Omental fat pad (tissue), 4 donors: ENCODE data around the gene CUX1. TPM values are rescaled to one million over a fixed set of nuclear protein-coding genes. Genes with fewer than 3 reads are reported as not detected.

ENCODE experiments used
- ATAC-seq: fragments of 150-250 bp; one replicate; pipeline ENCODE4 v1.9.1; 2016; ENCODE audit warnings: mild to moderate bottlenecking, moderate library complexity; ENCODE audit not compliant: low FRiP score
- DNase-seq: peaks from one replicate; pipeline ENCODE4 v3.0.0-alpha.2; 2019; ENCODE audit warnings: low spot score
- total RNA-seq, 4 donors: library from RNA; depleted of rRNA; stranded (reverse); fragments of >200 nt; gene quantifications; one replicate each; pipeline ENCODE4 v1.1.0, GENCODE V29; 2016
- TF ChIP-seq, protein P1 (sequence below), 3 donors: fragments of 450-650 bp; IDR thresholded peaks; one replicate each; pipeline ENCODE4 v1.5.1; 2016 to 2017; ENCODE audit warnings: antibody characterized with exemption in 3 of 3, mild to moderate bottlenecking in 3 of 3, moderate library complexity in 2 of 3

The CUX1 gene
- total RNA-seq, 4 donors from 2014 or later, result 67.6 to 141 (median 75.7) TPM

DNA sequence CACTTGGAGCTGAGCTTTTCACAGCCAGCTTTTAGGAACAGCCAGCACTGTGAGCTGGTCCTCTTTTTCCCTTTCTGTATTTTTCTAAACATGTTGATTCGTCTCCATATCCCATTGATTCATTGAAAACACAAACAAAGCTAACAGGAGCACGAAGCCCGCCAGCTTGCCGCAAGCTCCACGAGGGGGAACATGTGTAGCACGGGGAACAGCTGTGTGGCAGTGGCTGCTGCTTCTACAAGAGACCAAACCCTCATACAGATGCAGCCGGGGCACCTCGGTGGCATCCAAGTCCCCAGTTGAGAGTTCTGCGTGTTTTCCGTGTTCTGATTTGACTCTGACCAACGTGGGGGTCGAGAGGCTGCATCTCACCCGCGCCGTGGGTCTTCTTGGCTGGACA lies 388.5 kb downstream of the CUX1 start:
- no peak for DNase-seq
- TF ChIP-seq, protein P1, sequence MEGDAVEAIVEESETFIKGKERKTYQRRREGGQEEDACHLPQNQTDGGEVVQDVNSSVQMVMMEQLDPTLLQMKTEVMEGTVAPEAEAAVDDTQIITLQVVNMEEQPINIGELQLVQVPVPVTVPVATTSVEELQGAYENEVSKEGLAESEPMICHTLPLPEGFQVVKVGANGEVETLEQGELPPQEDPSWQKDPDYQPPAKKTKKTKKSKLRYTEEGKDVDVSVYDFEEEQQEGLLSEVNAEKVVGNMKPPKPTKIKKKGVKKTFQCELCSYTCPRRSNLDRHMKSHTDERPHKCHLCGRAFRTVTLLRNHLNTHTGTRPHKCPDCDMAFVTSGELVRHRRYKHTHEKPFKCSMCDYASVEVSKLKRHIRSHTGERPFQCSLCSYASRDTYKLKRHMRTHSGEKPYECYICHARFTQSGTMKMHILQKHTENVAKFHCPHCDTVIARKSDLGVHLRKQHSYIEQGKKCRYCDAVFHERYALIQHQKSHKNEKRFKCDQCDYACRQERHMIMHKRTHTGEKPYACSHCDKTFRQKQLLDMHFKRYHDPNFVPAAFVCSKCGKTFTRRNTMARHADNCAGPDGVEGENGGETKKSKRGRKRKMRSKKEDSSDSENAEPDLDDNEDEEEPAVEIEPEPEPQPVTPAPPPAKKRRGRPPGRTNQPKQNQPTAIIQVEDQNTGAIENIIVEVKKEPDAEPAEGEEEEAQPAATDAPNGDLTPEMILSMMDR (IDR thresholded peaks at IDR 0.05), result no peak
- no peak for ATAC-seq

DNA sequence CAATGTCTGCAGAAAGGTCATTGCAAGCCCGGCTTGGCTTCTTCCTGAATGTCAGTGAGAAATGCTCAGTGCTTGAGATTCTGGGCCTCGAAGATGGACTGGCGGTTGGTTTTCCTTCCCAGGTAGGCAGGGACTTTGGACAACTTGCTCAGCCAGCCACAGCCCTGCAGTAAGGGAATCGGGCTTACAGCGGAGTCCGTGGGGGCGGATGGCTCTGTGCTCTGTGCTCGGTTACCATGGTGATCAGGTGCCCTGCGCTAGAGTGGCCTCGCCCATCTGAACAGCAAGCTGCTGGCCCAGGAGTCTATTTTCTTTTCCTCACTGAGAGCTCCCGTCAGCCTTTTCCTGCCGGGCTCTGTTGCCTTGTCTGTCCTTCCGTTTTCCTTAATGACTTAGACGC lies 391.4 kb downstream of the CUX1 start:
- TF ChIP-seq, protein P1 (IDR thresholded peaks at IDR 0.05), result no peak
- DNase-seq (no peak), ATAC-seq (no peak)

DNA sequence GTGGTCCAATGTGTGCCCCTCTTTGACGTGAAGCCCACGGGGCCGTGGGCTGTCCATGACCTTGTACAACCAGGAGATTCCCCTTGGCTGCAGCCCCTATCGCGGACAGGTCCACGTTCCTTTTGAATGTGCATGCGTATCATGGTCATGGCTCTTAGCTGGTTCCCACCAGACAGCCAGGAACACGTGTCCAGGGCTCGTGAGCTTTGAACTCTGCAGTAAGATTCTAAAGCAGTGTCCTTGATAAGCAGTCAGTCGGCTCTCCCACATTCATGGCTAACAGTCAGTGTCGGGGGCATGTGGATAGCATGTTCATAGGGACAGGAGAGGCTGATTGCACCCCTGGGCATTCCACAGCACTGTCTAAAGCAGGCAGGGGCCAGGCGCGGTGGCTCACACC lies 393.4 kb downstream of the CUX1 start:
- ATAC-seq, result no peak
- DNase-seq, result no peak
- TF ChIP-seq, protein P1 (IDR thresholded peaks at IDR 0.05), result no peak

DNA sequence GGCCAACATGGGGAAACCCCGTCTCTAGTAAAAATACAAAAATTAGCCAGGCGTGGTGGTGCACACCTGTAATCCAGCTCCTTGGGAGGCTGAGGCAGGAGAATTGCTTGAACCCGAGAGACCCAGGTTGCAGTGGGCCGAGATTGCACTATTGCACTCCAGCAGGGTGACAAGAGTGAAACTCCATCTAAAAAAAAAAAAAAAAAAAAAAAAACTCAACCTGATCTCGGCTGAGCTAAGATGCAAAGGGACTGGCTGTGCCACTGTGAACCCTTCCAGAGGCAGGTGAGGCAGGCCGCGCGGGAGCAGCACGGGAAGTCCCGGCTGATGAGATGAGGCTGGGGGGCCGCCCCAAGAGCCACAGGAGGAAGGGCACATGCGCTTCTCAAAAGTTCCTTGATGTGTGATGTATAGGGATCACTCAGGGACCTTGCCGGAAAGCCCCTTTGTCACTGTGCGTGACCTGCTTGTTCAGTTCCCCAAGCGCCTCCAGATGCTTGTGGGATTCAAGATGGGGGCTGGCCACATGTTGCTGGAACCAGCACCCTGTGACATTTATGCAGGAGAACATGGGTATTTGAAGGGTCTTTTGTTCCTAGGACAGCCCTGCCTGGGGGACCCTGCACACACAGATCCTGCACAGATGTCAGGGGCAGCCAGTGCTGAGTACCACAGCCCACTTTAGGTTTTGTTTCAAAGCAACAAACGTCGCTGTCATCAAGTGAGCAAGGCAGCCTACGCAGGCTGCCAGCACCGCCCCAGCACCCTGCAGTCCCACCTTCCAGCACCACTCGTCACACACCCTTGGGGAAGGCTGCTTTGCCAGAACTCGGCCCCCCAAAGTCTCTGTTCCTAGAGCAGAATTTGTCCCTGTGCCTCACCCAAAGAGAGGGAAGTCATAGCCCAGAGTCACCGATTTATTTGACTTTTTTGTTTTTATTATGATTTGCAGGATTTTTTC lies 394.4 kb downstream of the CUX1 start:
- TF ChIP-seq, protein P1 (IDR thresholded peaks at IDR 0.05), result no peak
- no peak for DNase-seq
- no peak for ATAC-seq

DNA sequence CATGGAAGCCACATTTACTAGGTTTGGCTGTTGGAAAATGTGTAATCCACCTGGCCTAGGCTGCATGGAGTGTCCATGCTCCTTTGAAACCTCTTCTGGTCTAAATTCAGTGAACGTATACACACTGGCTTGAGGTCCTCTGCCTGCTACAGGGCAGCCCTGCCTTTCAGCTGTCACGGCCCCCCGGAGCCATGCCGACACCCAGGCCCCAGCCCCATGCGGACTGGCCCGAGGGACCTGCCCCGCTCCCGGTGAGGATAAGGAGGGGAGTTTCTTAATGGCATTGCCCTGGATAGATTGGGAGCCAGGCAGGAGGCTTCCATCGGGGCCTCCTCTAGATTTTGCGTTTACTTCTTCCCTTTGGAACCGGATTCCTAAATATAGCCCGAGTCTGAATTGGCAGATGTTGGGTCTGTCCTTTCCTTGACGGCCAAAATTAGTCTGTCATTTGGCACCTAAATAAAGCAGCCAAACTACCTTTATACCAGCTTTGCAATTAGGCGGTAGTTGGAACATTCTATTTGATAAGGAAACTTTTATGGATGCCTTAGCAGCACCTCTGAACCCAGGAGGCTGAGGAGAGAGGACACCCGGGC lies 397.1 kb downstream of the CUX1 start:
- no peak for DNase-seq
- no peak for ATAC-seq
- TF ChIP-seq, protein P1 (IDR thresholded peaks at IDR 0.05), result no peak

DNA sequence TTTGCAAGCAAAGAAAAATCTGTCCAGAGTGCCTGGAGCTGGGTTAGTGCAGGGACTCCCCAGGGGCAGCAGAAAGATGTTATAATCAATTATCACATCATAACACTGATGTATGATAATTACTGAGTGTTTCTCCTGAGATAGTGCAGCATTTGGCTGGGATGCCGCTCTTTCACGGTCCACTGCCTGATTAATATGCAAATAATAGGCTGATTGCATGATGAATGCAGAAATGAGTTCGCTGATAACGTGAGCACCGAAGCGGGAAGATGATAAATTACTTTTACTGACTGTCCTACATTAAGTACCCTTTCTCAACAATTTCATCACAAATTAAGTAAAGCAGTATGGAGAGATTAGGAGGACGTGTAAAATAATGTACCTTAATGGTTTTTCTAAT lies 397.8 kb downstream of the CUX1 start:
- TF ChIP-seq, protein P1 (IDR thresholded peaks at IDR 0.05), result no peak
- DNase-seq (no peak), ATAC-seq (no peak)
